ENCODE measurements around the gene GRIK5. TPM values are rescaled to one million over a fixed set of nuclear protein-coding genes. Genes with fewer than 3 reads are reported as not detected.

Gene GRIK5
- total RNA-seq, 1 experiment from 2014 or later, result 43.1 TPM

- H3K4me2 ChIP-seq (ENCODE audit: insufficient read depth, insufficient read length, low read length), result no peak overlapping the region
- no peak overlapping the region for H3K27ac ChIP-seq (ENCODE audit: insufficient read length, low read depth, low read length)
- H3K4ac ChIP-seq (ENCODE audit: low read depth, low read length), result no peak overlapping the region
- TF ChIP-seq CTCF (conservative IDR thresholded peaks at IDR 0.05), result no peak
- H3K4me1 ChIP-seq (ENCODE audit: insufficient read depth, low read length), result no peaks in the 10 kb centered on the region
- H4K5ac ChIP-seq (ENCODE audit: insufficient read length, low read depth, low read length), result no peak overlapping the region
- Mint-ChIP-seq H3K4me1 (no peaks in the 10 kb centered on the region), H3K27ac (no peak overlapping the region; a peak in 1 of 7 replicates), H3K4me3 (no peak overlapping the region; a peak in 1 of 5 replicates), H3K27me3 (ENCODE audit: low read depth) (no peaks in the 10 kb centered on the region; the same call in 1 of the 2 replicates), H3K9me3 (no peaks in the 10 kb centered on the region), H3K36me3 (ENCODE audit: insufficient read depth in 1 of 3, low read depth in 3 of 3) (peaks cover 59 to 86% (median 81%) of the 10 kb centered on the region in 3 experiments)
- no peaks in the 10 kb centered on the region for H3K27me3 ChIP-seq (ENCODE audit: insufficient read depth, low read length)
- H2BK12ac ChIP-seq (ENCODE audit: insufficient read length, low read depth, low read length), result no peak overlapping the region
- H2BK5ac ChIP-seq (ENCODE audit: insufficient read length, low read length), result no peak overlapping the region
- H3K79me1 ChIP-seq (ENCODE audit: insufficient read depth, low read depth, low read length, poor library complexity, severe bottlenecking), result no peaks in the 10 kb centered on the region
- no peaks in the 10 kb centered on the region for H3K9me3 ChIP-seq (ENCODE audit: control insufficient read depth, low read depth, low read length)
- H3K23me2 ChIP-seq (ENCODE audit: insufficient read length, low read depth, low read length, poor library complexity, severe bottlenecking), result no peaks in the 10 kb centered on the region
- no peak overlapping the region for H3K18ac ChIP-seq (ENCODE audit: insufficient read length, low read depth, low read length)
- H3K56ac ChIP-seq (ENCODE audit: insufficient read length, low read depth, low read length), result no peak overlapping the region
- H2AFZ ChIP-seq (ENCODE audit: low read length), result no peak overlapping the region
- no peak overlapping the region for H2AK5ac ChIP-seq (ENCODE audit: insufficient read length, low read length)
- H2BK15ac ChIP-seq (ENCODE audit: low read depth, low read length), result no peak overlapping the region
- no peak overlapping the region for H2BK20ac ChIP-seq (ENCODE audit: low read depth, low read length, poor library complexity, severe bottlenecking)
- WGBS (ENCODE audit: extremely low coverage, insufficient read length, low lambda C conversion rate), result no CpG with 5 or more reads among the region's 13 CpGs
- no peak overlapping the region for H3K9ac ChIP-seq (ENCODE audit: extremely low read depth, insufficient read length, low read length)
- no peak overlapping the region for H3T11ph ChIP-seq (ENCODE audit: low read length)
- no peak for DNase-seq
- H3K14ac ChIP-seq (ENCODE audit: insufficient read depth, low read length), result no peak overlapping the region
- H4K20me1 ChIP-seq (ENCODE audit: control insufficient read depth, insufficient read depth, insufficient read length), result peaks cover under 1% of the 10 kb centered on the region
- no peak overlapping the region for H3K23ac ChIP-seq (ENCODE audit: insufficient read length, low read depth, low read length)
- no peak overlapping the region for H2BK120ac ChIP-seq (ENCODE audit: low read depth, low read length, poor library complexity, severe bottlenecking)
- H4K8ac ChIP-seq (replicated peaks; ENCODE audit: insufficient read length, low read depth, low read length), result no peak overlapping the region
- no peaks in the 10 kb centered on the region for H3K79me2 ChIP-seq (ENCODE audit: insufficient read depth, low read length)
- no peak overlapping the region for H4K91ac ChIP-seq (ENCODE audit: insufficient read length, low read depth, low read length)
Observed at GRCh38 chr19:42059196-42059595, 10.8 kb downstream of the GRIK5 start.

All from H9 (cell line).